ENCODE measurements around the gene NINL.

- no peak for TF ChIP-seq CTCF (IDR thresholded peaks at IDR 0.05; ENCODE audit: insufficient read depth, low read length)
- TF ChIP-seq POLR2AphosphoS5 (IDR thresholded peaks at IDR 0.05; ENCODE audit: low read depth): no peak
These were observed 49.6 kb downstream of the NINL start for GRCh38 chr20:25535762-25536161.

Measured in HL-60 (cell line).